Kasumi-1 (cell line): Measurements from ENCODE around the gene NUP93.
"Not testable (repeated sequence)": the region's sequence is repeated elsewhere in the genome, so short reads cannot be mapped to it uniquely, and the experiment has no call there.

Experiments used
- DNase-seq, 2 experiments: peaks; one replicate each; lab custom pipeline; 2025; lab: John Stamatoyannopoulos, UW

The NUP93 gene

GRCh38 chr16:56779906-56780305 lies 50.0 kb downstream of the NUP93 start:
- no peak for DNase-seq

DNA sequence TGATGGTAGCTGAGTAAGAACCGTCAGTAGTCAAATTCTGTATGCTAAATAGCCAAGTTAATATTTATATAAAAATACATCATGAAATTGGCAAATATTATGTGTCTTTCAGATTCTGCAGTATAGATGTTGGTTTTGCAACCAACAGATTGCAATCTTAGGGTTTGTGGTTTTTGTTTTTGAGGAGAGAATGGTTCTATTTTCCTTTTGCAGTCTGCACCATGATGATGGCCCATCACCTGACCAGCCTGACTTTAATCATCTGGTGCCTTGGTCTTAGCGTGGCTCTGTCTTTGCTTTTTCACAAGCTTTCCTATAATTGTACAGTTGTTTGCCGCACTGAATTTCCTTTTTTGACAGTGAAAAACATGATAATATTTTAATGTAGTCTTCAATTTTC lies 50.7 kb downstream of the NUP93 start:
- no peak for DNase-seq

- DNase-seq, result no peak
These were observed 51.6 kb downstream of the NUP93 start for GRCh38 chr16:56781528-56781961.

- no peak for DNase-seq
These were observed 53.4 kb downstream of the NUP93 start for GRCh38 chr16:56783344-56783743.

DNA sequence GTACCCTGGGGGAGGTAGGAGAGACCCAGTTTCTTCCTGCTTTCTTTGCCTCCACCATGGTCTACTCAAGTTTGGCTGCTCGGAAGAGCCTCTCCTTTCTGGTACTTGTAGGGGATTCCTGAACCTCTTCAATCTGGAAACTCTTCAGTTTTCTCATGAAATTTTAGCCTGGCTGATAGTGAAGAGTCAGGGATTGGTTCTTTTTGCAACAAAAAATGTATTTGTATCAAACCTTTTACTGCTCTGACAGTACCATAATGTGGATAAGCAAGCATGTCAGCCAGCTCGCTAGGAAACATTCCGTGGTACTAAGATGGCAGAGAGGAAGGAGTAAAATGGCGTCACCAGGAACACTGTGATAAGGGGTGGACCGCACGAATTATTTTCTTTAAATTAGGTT lies 55.4 kb downstream of the NUP93 start:
- DNase-seq, result no peak

GRCh38 chr16:56787167-56787566 lies 57.2 kb downstream of the NUP93 start:
- no peak for DNase-seq

- no peak for DNase-seq
These were observed 58.5 kb downstream of the NUP93 start for GRCh38 chr16:56788435-56788834.

GRCh38 chr16:56789360-56789759 lies 59.4 kb downstream of the NUP93 start:
- peak; percentile 27 to 36 for DNase-seq

GRCh38 chr16:56792967-56793366 lies 63.0 kb downstream of the NUP93 start:
- peak in 1 of 2 experiments; percentile 14 for DNase-seq

DNA sequence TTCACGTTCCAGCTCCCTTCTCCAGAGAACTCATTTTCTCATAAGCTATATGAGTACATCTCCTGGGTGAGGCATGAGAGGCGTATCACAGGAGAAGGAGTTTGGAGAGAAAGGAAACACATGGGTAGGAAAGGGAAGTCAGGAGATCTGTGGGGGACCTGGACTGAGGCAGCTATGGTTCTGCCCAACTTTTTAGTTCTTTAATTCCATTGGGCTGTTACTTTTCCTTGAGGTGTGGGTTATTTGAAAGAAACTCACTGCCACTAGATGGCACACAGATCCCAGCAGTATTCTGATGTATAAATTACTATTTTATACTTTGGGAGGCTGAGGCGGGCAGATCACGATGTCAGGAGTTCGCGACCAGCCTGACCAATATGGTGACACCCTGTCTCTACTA lies 63.6 kb downstream of the NUP93 start:
- DNase-seq, result peak; percentile 50 to 57

- no peak for DNase-seq
These were observed 65.1 kb downstream of the NUP93 start for GRCh38 chr16:56795011-56795410.

- not testable (repeated sequence) for DNase-seq
These were observed 67.1 kb downstream of the NUP93 start for GRCh38 chr16:56797038-56797437.

GRCh38 chr16:56797861-56798260 lies 67.9 kb downstream of the NUP93 start:
- DNase-seq, result no peak

GRCh38 chr16:56798955-56799354 lies 69.0 kb downstream of the NUP93 start:
- DNase-seq, result no peak

DNA sequence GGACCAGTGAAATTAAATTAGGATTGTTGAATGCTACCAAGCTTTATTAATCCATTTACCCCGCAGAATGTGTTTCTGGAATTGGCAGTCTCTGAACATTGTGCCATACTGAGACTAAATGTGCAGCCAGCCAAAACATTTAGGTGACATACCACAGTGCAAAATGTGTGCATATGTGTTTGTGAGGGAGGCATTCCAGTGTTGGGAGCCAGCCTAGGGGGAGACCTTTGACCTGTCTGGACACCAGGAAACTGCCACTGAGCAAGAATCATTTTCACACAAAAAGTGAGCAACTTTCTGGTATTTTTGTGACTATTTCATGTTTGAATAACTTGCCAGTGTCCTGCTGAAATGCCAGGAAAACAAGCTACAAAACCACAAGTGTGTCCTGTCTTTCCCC lies 70.4 kb downstream of the NUP93 start:
- DNase-seq, result no peak

GRCh38 chr16:56801762-56802161 lies 71.8 kb downstream of the NUP93 start:
- DNase-seq, result no peak

DNA sequence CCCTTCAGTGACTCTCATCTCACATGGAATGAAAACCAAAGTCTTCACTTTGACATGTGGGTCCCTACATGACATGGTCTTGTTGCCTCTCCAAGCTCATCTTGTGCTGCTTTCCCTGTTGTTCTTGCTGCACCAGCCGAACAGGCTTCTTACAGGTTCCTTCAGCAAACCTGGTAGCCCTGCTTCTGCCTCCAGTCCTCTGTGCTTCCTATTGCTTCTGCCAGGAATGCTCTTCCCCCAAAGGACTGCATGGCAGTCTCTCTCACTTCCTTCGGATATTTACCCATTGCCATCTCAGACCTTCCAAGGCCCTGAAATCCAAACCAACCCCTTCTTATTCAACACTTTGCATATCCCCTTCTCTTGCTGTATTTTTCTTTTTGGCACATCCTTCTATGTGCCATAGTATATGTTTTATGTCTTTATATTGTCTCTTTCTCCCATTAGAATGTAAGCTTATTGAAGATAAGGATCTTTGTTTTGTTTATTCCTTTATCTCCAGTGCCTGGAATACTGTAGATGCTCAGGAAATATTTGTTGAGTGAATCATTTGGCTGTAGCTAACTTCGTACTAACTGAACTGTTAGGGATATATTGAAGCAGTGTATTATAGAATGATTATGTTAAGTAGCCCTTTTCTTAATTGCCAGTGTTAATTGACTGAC lies 77.2 kb downstream of the NUP93 start:
- no peak for DNase-seq

DNA sequence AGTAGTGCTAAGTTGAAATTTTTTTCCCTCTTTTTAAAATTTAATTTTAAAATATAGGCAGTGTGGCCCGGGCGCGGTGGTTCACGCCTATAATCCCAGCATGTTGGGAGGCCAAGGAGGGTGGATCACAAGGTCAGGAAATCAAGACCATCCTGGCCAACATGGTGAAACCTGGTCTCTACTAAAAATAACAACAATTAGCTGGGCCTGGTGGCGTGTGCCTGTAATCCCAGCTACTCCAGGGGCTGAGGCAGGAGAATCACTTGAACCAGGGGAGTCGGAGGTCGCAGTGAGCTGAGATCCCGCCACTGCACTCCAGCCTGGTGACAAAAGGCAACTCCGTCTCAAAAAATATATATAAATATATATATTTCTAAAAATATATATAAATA lies 77.7 kb downstream of the NUP93 start:
- DNase-seq, result not testable (repeated sequence)

GRCh38 chr16:56810954-56811353 lies 81.0 kb downstream of the NUP93 start:
- no peak for DNase-seq

DNA sequence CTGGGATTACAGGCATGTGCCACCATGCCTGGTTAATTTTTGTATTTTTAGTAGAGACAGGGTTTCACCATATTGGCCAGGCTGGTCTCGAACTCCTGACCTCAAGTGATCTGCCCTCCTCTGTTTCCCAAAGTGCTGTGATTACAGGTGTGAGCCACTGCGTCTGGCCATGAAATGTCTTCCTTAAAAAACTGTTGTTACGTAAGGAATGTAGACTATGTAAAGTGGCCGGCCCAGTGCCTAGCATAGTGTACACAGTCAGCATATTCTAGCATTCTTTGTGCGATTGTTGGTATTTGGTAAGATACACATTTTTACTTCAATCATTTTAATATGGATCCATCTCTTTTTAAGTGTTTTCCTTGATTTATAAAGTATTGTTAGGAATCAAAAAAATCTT lies 81.7 kb downstream of the NUP93 start:
- not testable (repeated sequence) for DNase-seq

- DNase-seq, result no peak
These were observed 83.0 kb downstream of the NUP93 start for GRCh38 chr16:56812884-56813283.

DNA sequence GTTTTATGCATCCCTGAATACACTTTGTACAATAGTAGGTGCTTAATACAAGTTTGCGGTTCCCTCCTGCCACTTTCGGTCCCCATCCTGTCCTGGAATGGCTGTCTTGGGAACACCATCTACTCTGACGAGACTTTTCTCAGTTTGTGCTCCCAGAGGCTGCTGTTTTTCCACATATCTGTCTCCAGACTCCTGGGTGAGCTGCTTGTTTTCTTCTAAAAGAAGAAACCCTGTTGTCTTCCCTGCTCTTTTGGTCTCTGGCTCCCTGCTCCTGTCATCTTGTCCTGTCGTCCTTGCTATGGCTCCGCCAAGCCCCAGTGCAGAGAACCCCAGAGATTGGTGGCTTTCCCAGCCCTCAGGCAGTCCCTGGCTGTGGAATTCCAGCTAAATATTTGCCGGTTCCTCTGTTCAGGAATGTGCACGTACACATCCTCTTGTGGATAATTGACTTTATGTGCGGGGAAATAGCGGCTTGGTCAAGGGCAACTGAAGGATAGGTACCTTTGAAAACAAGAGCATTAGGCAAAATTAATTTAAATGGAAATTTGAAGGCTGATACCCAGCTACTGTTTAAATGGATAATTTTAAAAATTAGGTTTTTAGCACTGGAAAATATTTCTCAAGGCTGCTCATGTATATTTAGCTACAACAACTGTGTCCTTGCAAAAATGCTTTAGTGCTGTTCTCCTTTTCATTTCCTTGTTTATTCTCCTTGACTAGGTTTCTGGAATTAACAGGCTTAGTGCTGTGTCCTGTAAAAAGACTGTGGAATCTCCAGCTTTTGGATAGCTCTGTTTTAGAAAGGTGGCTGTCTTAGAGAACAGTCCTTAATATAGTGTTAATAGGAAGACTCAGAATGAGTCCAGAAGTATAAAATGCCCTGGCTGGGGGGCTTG lies 84.9 kb downstream of the NUP93 start:
- no peak for DNase-seq

- DNase-seq, result no peak
These were observed 85.8 kb downstream of the NUP93 start for GRCh38 chr16:56815721-56816120.
